22Rv1 (cell line): ENCODE measurements around the gene USP17L21.
"Not testable (repeated sequence)": the region's sequence is repeated elsewhere in the genome, so short reads cannot be mapped to it uniquely, and the experiment has no call there.

Source experiments
- H3K27ac ChIP-seq: fragments of 450-650 bp; 2 replicates; pipeline ENCODE4 v1.5.1; 2017

Gene USP17L21

DNA sequence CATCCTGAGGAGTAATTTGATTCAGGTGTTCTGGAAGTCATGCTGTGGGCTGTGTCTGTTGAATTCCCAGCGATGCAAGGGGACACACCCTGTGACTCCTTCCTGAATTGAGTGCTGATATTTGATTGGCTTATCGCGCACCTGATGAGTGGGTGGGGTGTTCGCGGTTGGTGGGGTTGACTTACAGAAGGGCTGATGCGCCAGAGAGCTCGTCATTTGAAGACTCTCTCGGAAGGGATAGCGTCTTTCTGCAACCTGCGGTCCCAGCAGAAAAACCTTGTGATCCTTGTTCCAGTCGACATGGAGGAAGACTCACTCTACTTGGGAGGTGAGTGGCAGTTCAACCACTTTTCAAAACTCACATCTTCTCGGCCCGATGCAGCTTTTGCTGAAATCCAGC is at the start of gene USP17L21:
TSS of gene USP17L21 (plus strand) at position 301 of the 400 bp plus-strand sequence. CDS start at position 301, 0 bp downstream.
- H3K27ac ChIP-seq: not testable (repeated sequence)

DNA sequence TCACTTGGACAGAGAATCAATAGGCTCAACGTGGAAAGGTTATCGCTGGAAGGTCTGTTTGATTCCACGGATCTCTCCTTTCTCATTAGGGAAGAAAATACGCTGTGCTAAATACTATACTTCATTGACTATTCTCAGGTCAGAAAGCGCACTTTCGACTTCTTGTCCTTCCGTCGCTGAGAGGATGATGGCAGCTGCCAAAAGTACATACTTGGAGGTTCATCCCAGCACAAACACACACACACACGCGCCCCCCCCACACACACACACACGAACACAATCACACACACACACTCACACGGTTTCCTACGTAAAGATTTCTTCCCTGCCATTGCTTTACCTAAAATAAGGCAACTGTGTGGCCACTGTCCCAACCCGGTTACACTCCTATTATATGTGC is 48.0 kb upstream of the USP17L21 start:
- not testable (repeated sequence) for H3K27ac ChIP-seq

GRCh38 chr4:9215105-9215504 is 47.6 kb upstream of the USP17L21 start, which contains the start of gene USP17L11:
USP17L11 (plus strand) TSS chr4:9215405; CDS start chr4:9215405, 0 bp downstream.
- not testable (repeated sequence) for H3K27ac ChIP-seq

- not testable (repeated sequence) for H3K27ac ChIP-seq
These were observed 42.8 kb upstream of the USP17L21 start, which contains the start of gene USP17L12 for GRCh38 chr4:9219852-9220251. USP17L12 (plus strand) TSS chr4:9220152; CDS start chr4:9220152, 0 bp downstream.

DNA sequence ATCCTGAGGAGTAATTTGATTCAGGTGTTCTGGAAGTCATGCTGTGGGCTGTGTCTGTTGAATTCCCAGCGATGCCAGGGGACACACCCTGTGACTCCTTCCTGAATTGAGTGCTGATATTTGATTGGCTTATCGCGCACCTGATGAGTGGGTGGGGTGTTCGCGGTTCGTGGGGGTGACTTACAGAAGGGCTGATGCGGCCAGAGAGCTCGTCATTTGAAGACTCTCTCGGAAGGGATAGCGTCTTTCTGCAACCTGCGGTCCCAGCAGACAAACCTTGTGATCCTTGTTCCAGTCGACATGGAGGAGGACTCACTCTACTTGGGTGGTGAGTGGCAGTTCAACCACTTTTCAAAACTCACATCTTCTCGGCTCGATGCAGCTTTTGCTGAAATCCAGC is 38.1 kb upstream of the USP17L21 start, which contains the start of gene USP17L13:
TSS of gene USP17L13 (plus strand) at position 301 of the 400 bp plus-strand sequence. CDS start at position 301, 0 bp downstream.
- not testable (repeated sequence) for H3K27ac ChIP-seq

DNA sequence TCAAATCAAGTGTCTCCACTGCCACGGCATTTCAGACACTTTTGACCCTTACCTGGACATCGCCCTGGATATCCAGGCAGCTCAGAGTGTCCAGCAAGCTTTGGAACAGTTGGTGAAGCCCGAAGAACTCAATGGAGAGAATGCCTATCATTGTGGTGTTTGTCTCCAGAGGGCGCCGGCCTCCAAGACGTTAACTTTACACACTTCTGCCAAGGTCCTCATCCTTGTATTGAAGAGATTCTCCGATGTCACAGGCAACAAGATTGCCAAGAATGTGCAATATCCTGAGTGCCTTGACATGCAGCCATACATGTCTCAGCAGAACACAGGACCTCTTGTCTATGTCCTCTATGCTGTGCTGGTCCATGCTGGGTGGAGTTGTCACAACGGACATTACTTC is 32.4 kb upstream of the USP17L21 start:
- H3K27ac ChIP-seq: not testable (repeated sequence)

DNA sequence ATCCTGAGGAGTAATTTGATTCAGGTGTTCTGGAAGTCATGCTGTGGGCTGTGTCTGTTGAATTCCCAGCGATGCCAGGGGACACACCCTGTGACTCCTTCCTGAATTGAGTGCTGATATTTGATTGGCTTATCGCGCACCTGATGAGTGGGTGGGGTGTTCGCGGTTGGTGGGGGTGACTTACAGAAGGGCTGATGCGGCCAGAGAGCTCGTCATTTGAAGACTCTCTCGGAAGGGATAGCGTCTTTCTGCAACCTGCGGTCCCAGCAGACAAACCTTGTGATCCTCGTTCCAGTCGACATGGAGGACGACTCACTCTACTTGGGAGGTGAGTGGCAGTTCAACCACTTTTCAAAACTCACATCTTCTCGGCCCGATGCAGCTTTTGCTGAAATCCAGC is 28.6 kb upstream of the USP17L21 start, which contains the start of gene USP17L15:
TSS of gene USP17L15 (plus strand) at position 301 of the 400 bp plus-strand sequence. CDS start at position 301, 0 bp downstream.
- not testable (repeated sequence) for H3K27ac ChIP-seq

DNA sequence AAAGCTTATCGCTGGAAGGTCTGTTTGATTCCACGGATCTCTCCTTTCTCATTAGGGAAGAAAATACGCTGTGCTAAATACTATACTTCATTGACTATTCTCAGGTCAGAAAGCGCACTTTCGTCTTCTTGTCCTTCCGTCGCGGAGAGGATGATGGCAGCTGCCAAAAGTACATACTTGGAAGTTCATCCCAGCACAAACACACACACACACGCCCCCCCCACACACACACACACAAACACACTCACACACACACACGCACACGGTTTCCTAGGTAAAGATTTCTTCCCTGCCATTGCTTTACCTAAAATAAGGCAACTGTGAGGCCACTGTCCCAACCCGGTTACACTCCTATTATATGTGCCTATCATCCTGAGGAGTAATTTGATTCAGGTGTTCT is 24.2 kb upstream of the USP17L21 start:
- H3K27ac ChIP-seq: not testable (repeated sequence)

DNA sequence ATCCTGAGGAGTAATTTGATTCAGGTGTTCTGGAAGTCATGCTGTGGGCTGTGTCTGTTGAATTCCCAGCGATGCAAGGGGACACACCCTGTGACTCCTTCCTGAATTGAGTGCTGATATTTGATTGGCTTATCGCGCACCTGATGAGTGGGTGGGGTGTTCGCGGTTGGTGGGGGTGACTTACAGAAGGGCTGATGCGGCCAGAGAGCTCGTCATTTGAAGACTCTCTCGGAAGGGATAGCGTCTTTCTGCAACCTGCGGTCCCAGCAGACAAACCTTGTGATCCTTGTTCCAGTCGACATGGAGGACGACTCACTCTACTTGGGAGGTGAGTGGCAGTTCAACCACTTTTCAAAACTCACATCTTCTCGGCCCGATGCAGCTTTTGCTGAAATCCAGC is 19.1 kb upstream of the USP17L21 start, which contains the start of gene USP17L17:
TSS of gene USP17L17 (plus strand) at position 301 of the 400 bp plus-strand sequence. CDS start at position 301, 0 bp downstream.
- H3K27ac ChIP-seq: not testable (repeated sequence)

DNA sequence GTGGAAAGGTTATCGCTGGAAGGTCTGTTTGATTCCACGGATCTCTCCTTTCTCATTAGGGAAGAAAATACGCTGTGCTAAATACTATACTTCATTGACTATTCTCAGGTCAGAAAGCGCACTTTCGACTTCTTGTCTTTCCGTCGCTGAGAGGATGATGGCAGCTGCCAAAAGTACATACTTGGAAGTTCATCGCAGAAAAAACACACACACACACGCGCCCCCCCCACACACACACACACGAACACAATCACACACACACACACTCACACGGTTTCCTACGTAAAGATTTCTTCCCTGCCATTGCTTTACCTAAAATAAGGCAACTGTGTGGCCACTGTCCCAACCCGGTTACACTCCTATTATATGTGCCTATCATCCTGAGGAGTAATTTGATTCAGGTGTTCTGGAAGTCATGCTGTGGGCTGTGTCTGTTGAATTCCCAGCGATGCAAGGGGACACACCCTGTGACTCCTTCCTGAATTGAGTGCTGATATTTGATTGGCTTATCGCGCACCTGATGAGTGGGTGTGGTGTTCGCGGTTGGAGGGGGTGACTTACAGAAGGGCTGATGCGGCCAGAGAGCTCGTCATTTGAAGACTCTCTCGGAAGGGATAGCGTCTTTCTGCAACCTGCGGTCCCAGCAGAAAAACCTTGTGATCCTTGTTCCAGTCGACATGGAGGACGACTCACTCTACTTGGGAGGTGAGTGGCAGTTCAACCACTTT is 14.6 kb upstream of the USP17L21 start, which contains the start of gene USP17L18:
TSS of gene USP17L18 (plus strand) at position 678 of the 728 bp plus-strand sequence. CDS start at position 678, 0 bp downstream.
- H3K27ac ChIP-seq: not testable (repeated sequence)

GRCh38 chr4:9253078-9253477 is 9.6 kb upstream of the USP17L21 start, which contains the start of gene USP17L19:
USP17L19 (plus strand) TSS chr4:9253378; CDS start chr4:9253378, 0 bp downstream.
- not testable (repeated sequence) for H3K27ac ChIP-seq

DNA sequence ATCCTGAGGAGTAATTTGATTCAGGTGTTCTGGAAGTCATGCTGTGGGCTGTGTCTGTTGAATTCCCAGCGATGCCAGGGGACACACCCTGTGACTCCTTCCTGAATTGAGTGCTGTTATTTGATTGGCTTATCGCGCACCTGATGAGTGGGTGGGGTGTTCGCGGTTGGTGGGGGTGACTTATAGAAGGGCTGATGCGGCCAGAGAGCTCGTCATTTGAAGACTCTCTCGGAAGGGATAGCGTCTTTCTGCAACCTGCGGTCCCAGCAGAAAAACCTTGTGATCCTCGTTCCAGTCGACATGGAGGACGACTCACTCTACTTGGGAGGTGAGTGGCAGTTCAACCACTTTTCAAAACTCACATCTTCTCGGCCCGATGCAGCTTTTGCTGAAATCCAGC is 4.8 kb upstream of the USP17L21 start, which contains the start of gene USP17L20:
TSS of gene USP17L20 (plus strand) at position 301 of the 400 bp plus-strand sequence. CDS start at position 301, 0 bp downstream.
- H3K27ac ChIP-seq: not testable (repeated sequence)

- not testable (repeated sequence) for H3K27ac ChIP-seq
These were observed 4.6 kb downstream of the USP17L21 start, which contains the start of gene USP17L22 for GRCh38 chr4:9267319-9267718. USP17L22 (plus strand) TSS chr4:9267619; CDS start chr4:9267619, 0 bp downstream.

DNA sequence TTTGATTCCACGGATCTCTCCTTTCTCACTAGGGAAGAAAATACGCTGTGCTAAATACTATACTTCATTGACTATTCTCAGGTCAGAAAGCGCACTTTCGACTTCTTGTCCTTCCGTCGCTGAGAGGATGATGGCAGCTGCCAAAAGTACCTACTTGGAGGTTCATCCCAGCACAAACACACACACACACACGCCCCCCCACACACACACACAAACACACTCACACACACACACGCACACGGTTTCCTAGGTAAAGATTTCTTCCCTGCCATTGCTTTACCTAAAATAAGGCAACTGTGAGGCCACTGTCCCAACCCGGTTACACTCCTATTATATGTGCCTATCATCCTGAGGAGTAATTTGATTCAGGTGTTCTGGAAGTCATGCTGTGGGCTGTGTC is 9.0 kb downstream of the USP17L21 start:
- not testable (repeated sequence) for H3K27ac ChIP-seq
